ENCODE measurements around the gene PLIN5.

The PLIN5 gene

GRCh38 chr19:4521170-4521887 is 13.7 kb downstream of the PLIN5 start:
- TF ChIP-seq CTCF (IDR thresholded peaks at IDR 0.05; ENCODE audit: low read depth, low read length) = no peak
- TF ChIP-seq MYC (IDR thresholded peaks at IDR 0.05; ENCODE audit: low read depth, low read length) = no peak
- no peak for TF ChIP-seq MAX (IDR thresholded peaks at IDR 0.05; ENCODE audit: low read depth, low read length)
- no peak for TF ChIP-seq POLR2A (IDR thresholded peaks at IDR 0.05; ENCODE audit: extremely low read depth, insufficient read length)
- DNase-seq (ENCODE audit: low read depth) = no peak
- no peak overlapping the region for H3K4me3 ChIP-seq (ENCODE audit: low read depth, low read length)

GRCh38 chr19:4519521-4520277 is 15.3 kb downstream of the PLIN5 start:
- DNase-seq (ENCODE audit: low read depth) = no peak
- TF ChIP-seq MAX (IDR thresholded peaks at IDR 0.05; ENCODE audit: low read depth, low read length) = no peak
- no peak for TF ChIP-seq CTCF (IDR thresholded peaks at IDR 0.05; ENCODE audit: low read depth, low read length)
- TF ChIP-seq MYC (IDR thresholded peaks at IDR 0.05; ENCODE audit: low read depth, low read length) = no peak
- TF ChIP-seq POLR2A (IDR thresholded peaks at IDR 0.05; ENCODE audit: extremely low read depth, insufficient read length) = no peak
- no peak overlapping the region for H3K4me3 ChIP-seq (ENCODE audit: low read depth, low read length)

- no peak for TF ChIP-seq MAX (IDR thresholded peaks at IDR 0.05; ENCODE audit: low read depth, low read length)
- no peak for TF ChIP-seq MYC (IDR thresholded peaks at IDR 0.05; ENCODE audit: low read depth, low read length)
- TF ChIP-seq CTCF (IDR thresholded peaks at IDR 0.05; ENCODE audit: low read depth, low read length) = no peak
- no peak for TF ChIP-seq POLR2A (IDR thresholded peaks at IDR 0.05; ENCODE audit: extremely low read depth, insufficient read length)
- H3K4me3 ChIP-seq (ENCODE audit: low read depth, low read length) = no peak overlapping the region
- DNase-seq (ENCODE audit: low read depth) = no peak
These were observed 15.9 kb downstream of the PLIN5 start for GRCh38 chr19:4519172-4519496.

GRCh38 chr19:4518345-4519171 is 16.5 kb downstream of the PLIN5 start, which contains the start of gene PLIN4:
Gene PLIN4 (minus strand): TSS chr19:4518486. CDS start chr19:4518272, 214 bp downstream.
- DNase-seq (ENCODE audit: low read depth) = no peak
- no peak for TF ChIP-seq CTCF (IDR thresholded peaks at IDR 0.05; ENCODE audit: low read depth, low read length)
- no peak for TF ChIP-seq POLR2A (IDR thresholded peaks at IDR 0.05; ENCODE audit: extremely low read depth, insufficient read length)
- TF ChIP-seq MYC (IDR thresholded peaks at IDR 0.05; ENCODE audit: low read depth, low read length) = no peak
- no peak for TF ChIP-seq MAX (IDR thresholded peaks at IDR 0.05; ENCODE audit: low read depth, low read length)
- no peak within 1 kb of the TSS for H3K4me3 ChIP-seq (ENCODE audit: low read depth, low read length)

GRCh38 chr19:4517451-4518057 is 17.5 kb downstream of the PLIN5 start:
- TF ChIP-seq MAX (IDR thresholded peaks at IDR 0.05; ENCODE audit: low read depth, low read length) (no peak), MYC (IDR thresholded peaks at IDR 0.05; ENCODE audit: low read depth, low read length) (no peak), POLR2A (IDR thresholded peaks at IDR 0.05; ENCODE audit: extremely low read depth, insufficient read length) (no peak), CTCF (IDR thresholded peaks at IDR 0.05; ENCODE audit: low read depth, low read length) (no peak)
- no peak for DNase-seq (ENCODE audit: low read depth)
- H3K4me3 ChIP-seq (ENCODE audit: low read depth, low read length) = no peak overlapping the region
